ENCODE measurements around the gene IKZF4. TPM values are rescaled to one million over a fixed set of nuclear protein-coding genes. Genes with fewer than 3 reads are reported as not detected.
"Not testable (repeated sequence)": the region's sequence is repeated elsewhere in the genome, so short reads cannot be mapped to it uniquely, and the experiment has no call there.

The IKZF4 gene
- polyA plus RNA-seq, 1 donor (not counting 4 experiments of a cell fraction or from before 2014, with no cell fraction given), result 1.1 TPM

- H3K36me3 ChIP-seq (ENCODE audit: control insufficient read depth in 2 of 2, extremely low read depth in 1 of 2, insufficient read depth in 2 of 2, low read length in 2 of 2), result no peaks in the 10 kb centered on the region
- H4K20me1 ChIP-seq (ENCODE audit: control insufficient read depth, extremely low read depth, insufficient read depth, low read length), result no peaks in the 10 kb centered on the region
- dilution Hi-C loops (cut with MboI; ENCODE audit: extremely low pct_ligation_motif_present, low sequenced_read_pairs), result no loop called here
- no peak overlapping the region for H3K9ac ChIP-seq (ENCODE audit: control insufficient read depth, extremely low read depth, insufficient read depth, low read length)
- FAIRE-seq (no peak), DNase-seq (ENCODE audit: low read depth, low spot score) (no peak)
- H3K4me2 ChIP-seq (ENCODE audit: control insufficient read depth, extremely low read depth, insufficient read depth, low read depth, low read length), result no peak overlapping the region
- H3K27ac ChIP-seq (ENCODE audit: control insufficient read depth, insufficient read depth, low read length), result no peak overlapping the region
- H3K4me3 ChIP-seq (ENCODE audit: control insufficient read depth in 2 of 3, extremely low read depth in 1 of 3, insufficient read depth in 2 of 3, low read depth in 1 of 3, low read length in 3 of 3), result no peak overlapping the region
- no peak overlapping the region for H2AFZ ChIP-seq (ENCODE audit: control insufficient read depth, low read length)
- H3K9me3 ChIP-seq (ENCODE audit: control insufficient read depth, low read depth, low read length), result no peaks in the 10 kb centered on the region
- TF ChIP-seq EZH2 (IDR thresholded peaks at IDR 0.05; ENCODE audit: low read length) (no peak), CTCF (optimal IDR thresholded peaks at IDR 0.05 in 1 of 3, IDR thresholded peaks at IDR 0.05 in 1 of 3, conservative IDR thresholded peaks at IDR 0.05 in 1 of 3; ENCODE audit: extremely low read depth in 1 of 3, insufficient read depth in 2 of 3, low read length in 3 of 3) (no peak)
- H3K79me2 ChIP-seq (ENCODE audit: control insufficient read depth, insufficient read depth, low read length), result no peaks in the 10 kb centered on the region
- no peaks in the 10 kb centered on the region for H3K9me1 ChIP-seq (ENCODE audit: control insufficient read depth, extremely low read depth, insufficient read depth, low read length)
- no peaks in the 10 kb centered on the region for H3K4me1 ChIP-seq (ENCODE audit: control insufficient read depth, extremely low read depth, insufficient read depth, low read length)
- no peaks in the 10 kb centered on the region for H3K27me3 ChIP-seq (ENCODE audit: control insufficient read depth, extremely low read depth, insufficient read depth, low read length)
Measured at GRCh38 chr12:56053407-56053893, 32.6 kb downstream of the IKZF4 start.

GRCh38 chr12:56059964-56060363 is 39.1 kb downstream of the IKZF4 start:
- H3K27me3 ChIP-seq (ENCODE audit: control insufficient read depth, extremely low read depth, insufficient read depth, low read length); DNase-seq (ENCODE audit: low read depth, low spot score); H3K4me3 ChIP-seq (ENCODE audit: control insufficient read depth in 2 of 3, extremely low read depth in 1 of 3, insufficient read depth in 2 of 3, low read depth in 1 of 3, low read length in 3 of 3); H3K4me2 ChIP-seq (ENCODE audit: control insufficient read depth, extremely low read depth, insufficient read depth, low read depth, low read length); H3K36me3 ChIP-seq (ENCODE audit: control insufficient read depth in 2 of 2, extremely low read depth in 1 of 2, insufficient read depth in 2 of 2, low read length in 2 of 2); FAIRE-seq; H3K9me1 ChIP-seq (ENCODE audit: control insufficient read depth, extremely low read depth, insufficient read depth, low read length); H3K79me2 ChIP-seq (ENCODE audit: control insufficient read depth, insufficient read depth, low read length); H3K4me1 ChIP-seq (ENCODE audit: control insufficient read depth, extremely low read depth, insufficient read depth, low read length); dilution Hi-C loops (cut with MboI; ENCODE audit: extremely low pct_ligation_motif_present, low sequenced_read_pairs); H3K27ac ChIP-seq (ENCODE audit: control insufficient read depth, insufficient read depth, low read length); H3K9me3 ChIP-seq (ENCODE audit: control insufficient read depth, low read depth, low read length); H3K9ac ChIP-seq (ENCODE audit: control insufficient read depth, extremely low read depth, insufficient read depth, low read length); H4K20me1 ChIP-seq (ENCODE audit: control insufficient read depth, extremely low read depth, insufficient read depth, low read length); H2AFZ ChIP-seq (ENCODE audit: control insufficient read depth, low read length): not testable (repeated sequence)

GRCh38 chr12:56061982-56062381 is 41.1 kb downstream of the IKZF4 start:
- Histone ChIP-seq H3K4me1 (ENCODE audit: control insufficient read depth, extremely low read depth, insufficient read depth, low read length) (peaks cover 4% of the 10 kb centered on the region), H2AFZ (ENCODE audit: control insufficient read depth, low read length) (no peak overlapping the region), H3K36me3 (ENCODE audit: control insufficient read depth in 2 of 2, extremely low read depth in 1 of 2, insufficient read depth in 2 of 2, low read length in 2 of 2) (no peaks in the 10 kb centered on the region), H3K79me2 (ENCODE audit: control insufficient read depth, insufficient read depth, low read length) (no peaks in the 10 kb centered on the region), H4K20me1 (ENCODE audit: control insufficient read depth, extremely low read depth, insufficient read depth, low read length) (no peaks in the 10 kb centered on the region), H3K4me2 (ENCODE audit: control insufficient read depth, extremely low read depth, insufficient read depth, low read depth, low read length) (no peak overlapping the region), H3K9me3 (ENCODE audit: control insufficient read depth, low read depth, low read length) (no peaks in the 10 kb centered on the region), H3K4me3 (ENCODE audit: control insufficient read depth in 2 of 3, extremely low read depth in 1 of 3, insufficient read depth in 2 of 3, low read depth in 1 of 3, low read length in 3 of 3) (no peak overlapping the region), H3K27me3 (ENCODE audit: control insufficient read depth, extremely low read depth, insufficient read depth, low read length) (no peaks in the 10 kb centered on the region), H3K27ac (ENCODE audit: control insufficient read depth, insufficient read depth, low read length) (no peak overlapping the region), H3K9me1 (ENCODE audit: control insufficient read depth, extremely low read depth, insufficient read depth, low read length) (no peaks in the 10 kb centered on the region), H3K9ac (ENCODE audit: control insufficient read depth, extremely low read depth, insufficient read depth, low read length) (no peak overlapping the region)
- TF ChIP-seq CTCF (optimal IDR thresholded peaks at IDR 0.05 in 1 of 3, IDR thresholded peaks at IDR 0.05 in 1 of 3, conservative IDR thresholded peaks at IDR 0.05 in 1 of 3; ENCODE audit: extremely low read depth in 1 of 3, insufficient read depth in 2 of 3, low read length in 3 of 3) (no peak), EZH2 (IDR thresholded peaks at IDR 0.05; ENCODE audit: low read length) (no peak)
- FAIRE-seq (no peak), DNase-seq (ENCODE audit: low read depth, low spot score) (no peak)
- dilution Hi-C loops (cut with MboI; ENCODE audit: extremely low pct_ligation_motif_present, low sequenced_read_pairs), result no loop called here
